Inflammatory macrophage treated with lipopolysaccharide for 4 hours (primary cell): ENCODE data around the gene LAMA3.

ENCODE experiments used
- DNase-seq: peaks from one replicate; pipeline ENCODE4 v3.0.0-alpha.2; 2020

The LAMA3 gene

GRCh38 chr18:23689031-23689615 lies at the start of gene LAMA3:
Gene LAMA3, plus strand, starts transcription at chr18:23689453. Its CDS starts 231 bp downstream, at chr18:23689684.
- peak; percentile 41 for DNase-seq

GRCh38 chr18:23640052-23640451 lies 49.2 kb upstream of the LAMA3 start:
- DNase-seq = no peak

GRCh38 chr18:23641143-23641720 lies 48.0 kb upstream of the LAMA3 start:
- DNase-seq = no peak

DNA sequence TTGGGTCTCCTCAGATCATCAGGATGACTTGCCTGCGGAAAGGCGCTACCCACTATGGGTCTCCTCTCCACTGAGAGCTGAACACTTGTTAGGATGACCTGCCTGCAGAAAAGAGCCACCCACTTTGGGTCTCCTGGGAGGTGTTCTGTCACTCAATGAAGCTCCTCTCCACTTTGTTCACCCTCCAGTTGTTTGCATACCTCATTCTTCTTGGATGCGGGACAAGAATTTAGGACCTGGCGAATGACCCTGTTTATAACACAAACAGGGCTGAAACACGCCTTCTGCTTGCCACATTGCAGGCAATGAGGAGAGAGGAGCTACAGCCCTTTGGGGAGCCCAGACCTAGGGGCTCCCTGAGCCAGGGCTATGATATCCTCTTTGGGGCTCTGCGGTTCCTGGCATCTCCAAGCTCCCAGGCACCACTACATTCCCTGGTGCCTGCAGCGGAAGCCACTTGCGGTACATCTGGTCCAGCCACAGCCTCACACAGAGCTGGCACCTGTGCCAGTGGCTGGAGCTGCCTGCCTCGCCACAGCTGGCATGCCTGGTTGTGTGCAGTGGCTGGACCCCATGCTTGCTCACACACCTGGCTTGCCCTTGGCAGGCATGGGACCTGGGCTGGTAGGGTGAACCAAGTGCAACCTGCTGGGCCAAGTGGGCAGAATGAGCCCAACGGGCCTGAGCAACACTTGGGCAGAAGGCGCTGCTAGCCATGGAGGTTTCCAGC lies 47.2 kb upstream of the LAMA3 start:
- DNase-seq = no peak

GRCh38 chr18:23643815-23644490 lies 45.3 kb upstream of the LAMA3 start:
- no peak for DNase-seq

DNA sequence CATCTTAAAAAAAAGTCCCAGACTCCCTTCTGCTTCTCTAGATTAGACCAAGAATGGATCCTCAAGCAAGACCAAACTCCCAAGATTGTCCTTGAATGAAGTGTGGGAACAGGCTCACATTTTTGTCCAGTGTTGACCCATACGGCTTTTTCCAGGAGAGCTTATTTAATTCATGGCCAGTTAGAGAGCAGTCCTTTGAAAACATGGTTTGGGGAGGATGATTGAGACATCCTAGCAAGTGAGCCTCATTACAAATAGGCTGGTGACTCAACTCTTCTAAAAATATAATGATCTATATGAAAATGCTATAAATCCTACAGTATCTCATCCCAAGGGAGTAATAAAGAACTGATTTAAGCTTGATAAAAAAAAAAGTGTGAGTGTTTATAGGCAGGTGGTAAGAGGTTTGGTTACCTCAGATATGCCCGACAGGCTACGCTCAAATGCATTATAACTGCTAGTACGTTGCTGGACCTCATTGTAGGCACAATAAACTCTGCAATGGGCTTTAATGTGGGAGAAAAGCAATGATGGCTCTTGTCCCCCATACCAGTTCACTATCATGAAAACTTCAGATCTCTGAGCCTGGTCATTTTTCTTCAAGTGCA lies 43.6 kb upstream of the LAMA3 start:
- DNase-seq = no peak

DNA sequence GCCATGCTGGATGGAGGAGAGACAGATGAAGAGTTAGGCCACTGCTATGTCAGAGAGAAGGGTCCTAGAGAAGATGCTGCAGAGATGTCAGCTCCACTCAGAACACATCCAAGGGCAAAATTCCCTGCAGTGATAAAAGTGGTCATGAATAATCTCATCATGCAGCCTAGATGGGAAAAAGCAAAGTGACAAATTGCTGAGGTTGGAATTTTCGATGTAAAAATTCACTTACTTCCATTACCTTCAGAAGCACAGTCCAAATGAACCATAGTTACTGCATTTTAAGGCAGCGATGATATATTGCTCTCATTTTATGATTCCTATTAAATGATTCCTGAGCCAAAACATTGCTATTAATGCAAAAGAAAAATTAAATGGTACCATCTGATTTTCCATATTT lies 43.0 kb upstream of the LAMA3 start:
- DNase-seq = no peak

GRCh38 chr18:23648456-23648855 lies 40.8 kb upstream of the LAMA3 start:
- DNase-seq = no peak

GRCh38 chr18:23648940-23649607 lies 40.2 kb upstream of the LAMA3 start:
- peak; percentile 15 for DNase-seq

DNA sequence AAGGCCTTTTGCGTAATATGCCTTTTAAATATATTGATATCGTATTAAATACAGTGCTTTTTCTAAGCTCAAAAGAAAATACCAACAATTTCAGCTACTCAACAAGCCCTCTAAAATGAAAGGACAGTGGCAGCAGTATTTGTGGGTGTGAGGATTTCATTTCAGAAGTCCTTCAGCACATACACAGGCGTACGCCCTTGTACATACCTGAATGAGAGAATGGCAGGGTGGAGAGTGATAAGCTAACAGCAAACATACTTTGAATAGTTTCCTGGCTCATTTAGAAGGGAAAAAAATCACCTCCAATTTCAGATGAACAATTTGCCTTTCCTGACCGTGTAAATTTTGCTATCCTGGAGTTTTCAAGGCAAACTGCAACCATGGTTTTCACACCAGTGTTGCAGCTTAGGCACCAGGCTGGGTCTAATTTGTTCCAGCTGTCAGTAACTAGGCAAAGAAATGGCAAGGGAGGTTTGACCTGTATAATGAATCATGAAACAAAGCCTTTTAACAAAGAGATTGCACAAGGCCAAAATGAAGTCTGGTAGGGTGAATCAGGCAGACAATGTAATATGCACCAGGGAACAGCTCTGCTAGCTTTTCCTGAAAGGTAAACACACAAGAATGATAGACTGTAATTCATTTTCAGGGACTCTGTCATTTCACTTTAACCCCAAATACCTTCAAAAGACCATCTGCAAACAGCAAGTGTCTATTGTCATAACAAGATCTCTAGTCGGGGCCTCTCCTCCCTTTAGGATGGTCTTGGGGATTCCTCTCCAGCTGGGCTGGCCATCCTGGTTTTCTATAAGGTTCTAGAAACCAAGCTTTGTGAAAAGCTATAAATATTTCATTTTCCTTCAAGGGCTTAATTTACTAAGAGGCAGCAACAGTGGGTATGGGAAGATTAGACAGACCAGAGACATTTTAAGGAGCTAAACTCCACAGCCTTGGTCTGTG lies 38.0 kb upstream of the LAMA3 start:
- DNase-seq = no peak

- DNase-seq = no peak
These were observed 37.0 kb upstream of the LAMA3 start for GRCh38 chr18:23652232-23652631.

- DNase-seq = peak; percentile 19
These were observed 31.0 kb upstream of the LAMA3 start for GRCh38 chr18:23658285-23658684.

GRCh38 chr18:23661735-23662308 lies 27.4 kb upstream of the LAMA3 start:
- DNase-seq = no peak

DNA sequence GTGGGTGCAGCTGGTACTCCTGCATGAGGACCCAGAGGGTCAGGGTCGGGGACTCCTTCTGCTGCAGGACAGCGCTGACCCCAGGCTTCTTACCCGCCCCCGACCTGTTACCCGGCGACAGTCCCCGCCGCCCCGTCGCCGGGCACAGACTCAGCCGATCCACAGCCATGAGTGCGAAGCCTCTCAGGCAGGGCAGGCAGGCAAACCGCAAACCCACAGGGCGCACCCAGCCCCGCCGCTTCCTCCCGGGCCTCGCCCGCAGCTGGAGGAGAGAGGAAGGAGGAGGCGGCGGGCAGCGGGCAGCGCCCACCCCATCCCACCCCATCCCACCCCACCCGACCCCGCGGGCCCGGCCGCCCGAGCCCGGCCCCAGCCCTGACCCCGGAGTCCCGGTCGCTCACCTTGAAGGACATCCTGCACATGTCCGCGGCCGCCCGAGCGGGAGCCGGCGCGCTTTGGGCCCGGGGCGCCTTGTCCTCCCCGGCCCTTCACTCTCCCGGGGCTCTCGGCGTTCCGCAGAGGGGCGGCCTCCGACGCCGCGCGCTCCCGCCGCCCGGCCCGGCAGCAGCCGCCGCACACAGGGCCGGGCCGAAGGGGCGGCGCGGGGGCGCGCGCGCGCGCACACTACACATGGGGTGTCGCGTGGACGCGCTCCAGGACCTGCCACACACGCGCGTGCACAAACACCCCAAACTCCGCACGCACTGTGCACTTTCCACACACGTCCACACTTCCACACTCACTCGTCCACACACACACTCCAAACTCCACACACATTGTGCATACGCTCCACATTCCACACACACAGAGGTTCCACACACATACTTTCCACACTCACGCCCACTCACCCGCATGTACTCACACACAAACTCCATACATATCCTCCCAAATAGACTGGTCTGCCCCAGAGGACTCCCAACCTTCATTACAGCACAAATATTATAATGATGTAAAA lies 26.7 kb upstream of the LAMA3 start, which contains the start of gene ANKRD29:
TSS of gene ANKRD29 (minus strand) at position 603 of the 955 bp plus-strand sequence. CDS start at position 422, 181 bp downstream.
- peak; percentile 18 for DNase-seq

DNA sequence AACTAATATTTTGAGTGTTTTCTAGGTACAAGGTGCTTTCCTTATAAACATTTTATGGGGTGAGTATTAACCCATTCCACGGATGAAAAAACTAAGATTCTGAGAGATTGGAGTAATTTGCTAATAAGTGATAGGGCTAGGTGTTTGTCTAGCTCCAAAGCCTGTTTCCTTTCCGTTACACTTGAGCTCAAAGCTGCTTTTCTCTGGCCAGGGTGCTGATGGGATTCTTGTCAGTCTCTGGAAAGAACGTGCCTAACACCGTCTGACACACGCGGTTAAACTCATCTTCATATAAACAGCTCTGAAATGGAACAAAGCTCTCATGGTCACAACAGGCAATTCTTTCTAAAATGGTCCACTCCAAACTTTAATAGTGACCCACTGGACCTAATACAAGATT lies 24.6 kb upstream of the LAMA3 start:
- DNase-seq = no peak

DNA sequence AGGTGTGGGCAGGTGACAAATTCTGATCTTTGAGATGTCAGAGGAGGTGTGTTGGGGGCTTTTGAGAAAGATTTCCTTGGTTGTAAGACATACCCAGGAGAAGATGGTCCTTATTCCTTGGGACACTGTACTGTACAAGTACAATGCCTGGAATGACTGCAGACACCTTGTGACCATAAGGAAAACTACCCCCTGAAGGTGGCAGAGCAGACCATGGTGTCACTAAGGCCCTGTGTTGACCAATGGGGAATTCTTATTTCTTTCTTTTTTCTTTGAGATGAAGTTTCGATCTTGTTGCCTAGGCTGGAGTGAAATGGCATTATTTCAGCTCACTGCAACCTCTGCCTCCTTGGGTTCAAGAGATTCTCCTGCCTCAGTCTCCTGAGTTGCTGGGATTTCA lies 22.1 kb upstream of the LAMA3 start:
- DNase-seq = no peak

- no peak for DNase-seq
These were observed 20.5 kb upstream of the LAMA3 start for GRCh38 chr18:23668731-23669130.

- no peak for DNase-seq
These were observed 20.0 kb upstream of the LAMA3 start for GRCh38 chr18:23669202-23669766.

DNA sequence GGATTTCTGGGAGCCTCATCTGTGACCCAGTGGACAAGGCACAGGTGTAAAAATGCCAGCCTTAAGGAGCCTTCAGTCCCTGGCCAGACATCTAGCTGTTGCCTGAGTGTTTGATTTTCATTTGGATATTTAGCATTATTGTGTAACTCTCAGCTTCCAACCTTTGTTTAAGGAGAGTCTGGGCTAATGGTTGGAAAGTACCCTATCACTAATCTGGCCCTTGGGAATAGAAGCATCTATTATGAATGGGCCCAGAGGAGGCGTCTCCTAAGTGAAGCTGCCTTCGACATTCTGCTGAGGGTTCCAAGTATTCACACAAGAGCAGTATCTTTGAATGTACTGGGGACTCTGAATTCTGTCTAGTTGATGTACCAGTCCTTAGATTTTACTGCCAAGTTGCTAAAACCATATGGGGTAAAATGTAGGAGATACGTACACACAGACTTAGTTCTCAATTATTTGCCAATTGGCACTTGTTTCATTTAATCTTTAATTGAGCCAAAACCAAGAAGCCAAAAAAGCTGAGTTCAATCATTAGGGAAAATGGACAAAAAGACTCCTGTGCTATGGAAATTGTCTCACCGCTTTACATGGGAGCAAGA lies 19.3 kb upstream of the LAMA3 start:
- DNase-seq = no peak
